SJSA1 (cell line): ENCODE measurements around the gene ST8SIA2. TPM values are rescaled to one million over a fixed set of nuclear protein-coding genes. Genes with fewer than 3 reads are reported as not detected.

Experiments
- DNase-seq, 2 experiments: peaks; one replicate each; pipeline ENCODE4 v3.0.0-alpha.2; 2015 to 2020; ENCODE audit warnings: low spot score in 2 of 2, low read depth in 1 of 2
- H3K27ac ChIP-seq: fragments of 250-450 bp; sonication (Bioruptor Pico); 2 replicates; pipeline ENCODE4 v1.5.1; 2020; ENCODE audit warnings: mild to moderate bottlenecking, moderate library complexity
- H3K27me3 ChIP-seq: fragments of 250-450 bp; sonication (Bioruptor Pico); replicated peaks from 2 replicates; pipeline ENCODE4 v1.5.1; 2020; ENCODE audit warnings: mild to moderate bottlenecking, moderate library complexity
- H3K36me3 ChIP-seq: fragments of 250-450 bp; sonication (Bioruptor Pico); 2 replicates; pipeline ENCODE4 v1.5.1; 2020; ENCODE audit warnings: mild to moderate bottlenecking
- H3K4me1 ChIP-seq: fragments of 250-450 bp; sonication (Bioruptor Pico); replicated peaks from 2 replicates; pipeline ENCODE4 v1.6.1; 2021; ENCODE audit warnings: mild to moderate bottlenecking
- H3K4me3 ChIP-seq: fragments of 250-450 bp; sonication (Bioruptor Pico); 2 replicates; pipeline ENCODE4 v1.5.1; 2020; ENCODE audit warnings: mild to moderate bottlenecking
- H3K9me3 ChIP-seq: fragments of 250-450 bp; sonication (Bioruptor Pico); replicated peaks from 2 replicates; pipeline ENCODE4 v1.5.1; 2020; ENCODE audit warnings: mild to moderate bottlenecking
- total RNA-seq: library from RNA; depleted of rRNA; stranded (reverse); fragments of >200 nt; shearing (Covaris generic); gene quantifications from 2 replicates; pipeline ENCODE4 v1.2.3, GENCODE V29; 2014

ST8SIA2 gene
- total RNA-seq, 1 experiment from 2014 or later: 5.7 TPM

- H3K27me3 ChIP-seq: no peaks in the 10 kb centered on the region
Measured at GRCh38 chr15:92407321-92407720, 13.6 kb downstream of the ST8SIA2 start.

DNA sequence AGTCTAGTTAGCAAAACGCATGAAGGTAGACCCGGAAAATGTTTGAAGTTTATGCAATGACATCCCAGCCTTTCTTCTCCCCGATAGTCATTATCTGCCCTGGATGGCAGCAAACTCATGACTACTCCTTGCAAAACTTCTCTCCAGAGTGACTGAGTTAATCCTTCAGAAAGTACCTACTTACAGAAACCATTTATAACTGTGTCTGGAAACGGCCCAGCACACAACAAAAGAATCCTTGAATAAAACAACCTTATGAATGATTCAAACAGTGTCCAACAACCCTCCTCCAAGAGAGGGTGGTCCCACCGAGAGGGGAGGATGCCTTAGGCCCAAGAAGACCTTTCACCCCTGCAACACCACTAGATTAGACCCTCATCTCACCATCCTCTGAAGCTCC, 14.2 kb downstream of the ST8SIA2 start:
- no peaks in the 10 kb centered on the region for H3K27me3 ChIP-seq
- no peaks in the 10 kb centered on the region for H3K36me3 ChIP-seq
- H3K4me1 ChIP-seq: peaks cover 8% of the 10 kb centered on the region
- no peak overlapping the region for H3K27ac ChIP-seq
- no peak overlapping the region for H3K4me3 ChIP-seq
- H3K9me3 ChIP-seq: no peaks in the 10 kb centered on the region
- DNase-seq: no peak

More at GRCh38 chr15:92407321-92407720, 13.6 kb downstream of the ST8SIA2 start:
- H3K4me1 ChIP-seq: peaks cover 8% of the 10 kb centered on the region
- no peak overlapping the region for H3K27ac ChIP-seq
- H3K4me3 ChIP-seq: no peak overlapping the region
- H3K36me3 ChIP-seq: no peaks in the 10 kb centered on the region
- H3K9me3 ChIP-seq: no peaks in the 10 kb centered on the region
- DNase-seq: no peak

- Histone ChIP-seq H3K4me1 (peaks cover 18% of the 10 kb centered on the region), H3K27me3 (no peaks in the 10 kb centered on the region), H3K36me3 (no peaks in the 10 kb centered on the region), H3K27ac (no peak overlapping the region), H3K9me3 (no peaks in the 10 kb centered on the region), H3K4me3 (no peak overlapping the region)
- no peak for DNase-seq
Measured at GRCh38 chr15:92409006-92409405, 15.3 kb downstream of the ST8SIA2 start.

DNA sequence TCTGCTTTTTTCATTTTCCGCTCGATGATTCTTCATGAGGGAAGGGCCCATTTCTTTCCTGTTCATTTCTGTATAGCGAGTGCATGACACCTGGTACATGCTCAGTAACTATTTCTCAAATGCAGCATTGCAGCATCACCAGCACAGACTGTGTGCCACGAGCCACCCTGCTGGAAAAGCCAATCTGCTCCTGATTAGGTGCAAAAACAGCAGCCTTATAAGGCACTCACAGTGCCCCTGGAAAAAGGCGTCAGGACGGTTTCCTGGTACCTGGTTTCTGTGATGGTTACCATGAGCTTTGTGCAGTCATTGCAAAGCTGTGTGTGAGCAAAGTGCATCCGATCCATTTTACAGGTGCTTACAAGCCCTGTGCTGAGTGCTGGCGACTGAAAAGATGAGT, 15.8 kb downstream of the ST8SIA2 start:
- DNase-seq: no peak

DNA sequence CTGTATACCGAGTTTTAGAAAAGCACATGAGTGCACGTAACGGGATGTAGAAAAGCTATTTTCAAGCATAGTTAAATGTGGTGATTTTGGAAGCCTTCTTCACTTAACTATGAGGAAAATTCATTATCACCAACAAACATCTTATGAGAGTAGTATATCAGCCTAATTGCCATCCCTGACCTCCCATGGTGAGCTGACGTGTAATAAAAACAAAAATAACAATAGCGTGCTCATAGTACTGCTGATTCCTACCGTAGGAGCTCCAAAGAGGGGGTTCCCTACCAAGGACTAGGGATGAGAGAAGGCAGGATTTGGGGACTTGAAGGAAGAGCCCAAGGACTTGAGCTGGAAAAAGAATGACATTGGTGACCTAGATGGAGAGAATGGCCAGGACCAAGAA, 16.9 kb downstream of the ST8SIA2 start:
- H3K36me3 ChIP-seq: no peaks in the 10 kb centered on the region; the same call in 1 of the 2 replicates
- H3K9me3 ChIP-seq: no peaks in the 10 kb centered on the region
- no peak for DNase-seq
- no peaks in the 10 kb centered on the region for H3K27me3 ChIP-seq
- H3K27ac ChIP-seq: no peak overlapping the region
- H3K4me3 ChIP-seq: no peak overlapping the region
- peaks cover 34% of the 10 kb centered on the region for H3K4me1 ChIP-seq

More for the DNA sequence above, 15.8 kb downstream of the ST8SIA2 start:
- H3K27me3 ChIP-seq: no peaks in the 10 kb centered on the region
- H3K27ac ChIP-seq: no peak overlapping the region
- no peaks in the 10 kb centered on the region for H3K9me3 ChIP-seq
- H3K4me1 ChIP-seq: peaks cover 23% of the 10 kb centered on the region
- no peaks in the 10 kb centered on the region; the same call in 1 of the 2 replicates for H3K36me3 ChIP-seq
- no peak overlapping the region for H3K4me3 ChIP-seq

- Histone ChIP-seq H3K36me3 (no peaks in the 10 kb centered on the region; the same call in 1 of the 2 replicates), H3K27ac (no peak overlapping the region), H3K27me3 (no peaks in the 10 kb centered on the region), H3K4me3 (no peak overlapping the region), H3K4me1 (peaks cover 41% of the 10 kb centered on the region), H3K9me3 (no peaks in the 10 kb centered on the region)
- no peak for DNase-seq
Measured at GRCh38 chr15:92411256-92411655, 17.6 kb downstream of the ST8SIA2 start.

DNA sequence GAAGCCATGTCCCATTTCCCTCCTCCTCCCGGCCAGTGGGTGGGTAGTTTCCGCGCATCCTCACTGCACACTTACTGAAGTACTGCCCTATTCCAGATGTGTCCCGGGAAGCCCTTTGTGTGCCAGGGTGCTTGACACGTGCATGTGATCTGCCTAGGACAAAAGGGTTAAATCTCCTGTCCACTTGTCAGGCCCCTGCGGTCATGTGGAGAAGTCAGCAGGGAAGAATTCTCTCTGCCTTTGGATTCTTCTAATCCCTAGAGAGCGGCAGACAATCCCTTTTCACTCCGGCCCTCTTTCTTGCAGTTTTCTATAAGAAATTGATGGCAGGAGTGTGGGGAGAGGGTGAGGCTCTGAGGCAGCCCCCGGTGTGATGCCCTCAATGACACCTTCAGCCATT, 19.8 kb downstream of the ST8SIA2 start:
- Histone ChIP-seq H3K36me3 (no peaks in the 10 kb centered on the region; the same call in 1 of the 2 replicates), H3K9me3 (no peaks in the 10 kb centered on the region), H3K4me1 (peaks cover 60% of the 10 kb centered on the region), H3K27me3 (no peaks in the 10 kb centered on the region), H3K4me3 (no peak overlapping the region), H3K27ac (no peak overlapping the region)
- no peak for DNase-seq

DNA sequence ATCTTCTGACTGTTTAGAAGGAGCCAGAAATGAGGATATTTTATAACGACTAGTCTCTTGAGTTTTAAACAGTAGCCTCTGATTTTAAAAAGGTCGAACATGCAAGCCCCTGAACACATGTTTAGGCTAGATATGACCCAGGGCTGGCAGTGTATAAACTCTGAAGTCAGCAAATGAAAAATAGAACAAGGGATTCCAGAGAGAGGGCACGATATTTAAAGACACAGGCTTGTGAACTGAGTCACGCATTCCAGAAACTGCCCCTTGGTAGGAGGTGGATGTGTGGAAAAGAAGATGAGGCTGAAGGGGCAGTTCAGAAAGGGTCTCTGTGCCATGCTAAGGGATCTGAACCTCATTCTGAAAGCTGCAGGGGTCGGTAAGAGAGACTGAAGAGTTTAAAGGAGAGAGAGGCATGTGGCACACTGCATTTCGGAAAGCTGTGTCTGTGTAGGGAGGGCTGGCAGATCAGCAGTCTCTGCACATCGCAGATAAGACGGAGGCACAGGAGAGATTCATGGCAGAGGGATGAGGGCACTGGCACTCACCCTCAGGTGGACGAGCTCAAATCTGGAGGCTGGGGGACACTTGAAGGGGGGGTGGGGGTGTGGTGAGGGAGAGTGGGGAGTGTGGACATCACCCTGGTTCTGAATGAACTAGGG, 22.1 kb downstream of the ST8SIA2 start:
- Histone ChIP-seq H3K4me3 (no peak overlapping the region), H3K9me3 (no peaks in the 10 kb centered on the region), H3K4me1 (peaks cover 53% of the 10 kb centered on the region), H3K36me3 (no peaks in the 10 kb centered on the region; the same call in 1 of the 2 replicates), H3K27me3 (no peaks in the 10 kb centered on the region), H3K27ac (peak overlapping the region; percentile 26)
- peak in 1 of 2 experiments; percentile 37 for DNase-seq

DNA sequence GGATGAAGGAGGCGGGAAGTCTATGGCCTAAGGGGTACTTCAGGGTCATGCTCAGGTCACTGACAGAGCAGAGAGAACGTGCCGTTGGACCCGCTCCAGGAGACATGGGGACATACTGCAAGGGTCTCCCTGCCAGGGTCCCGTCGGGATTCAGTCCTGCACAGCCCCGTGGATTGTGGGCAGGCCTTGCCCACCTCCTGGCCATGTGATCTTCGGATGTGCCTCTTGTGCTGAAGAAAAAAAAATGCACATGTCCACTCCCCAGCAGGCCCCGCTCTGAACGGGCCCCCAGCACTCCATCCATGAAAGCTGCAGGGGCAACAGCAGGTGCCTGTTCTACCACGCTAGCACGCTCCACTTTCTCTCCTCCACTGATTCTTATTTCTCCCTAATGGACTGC, 22.9 kb downstream of the ST8SIA2 start:
- DNase-seq: no peak
- H3K27me3 ChIP-seq: no peaks in the 10 kb centered on the region
- 0 out of 2 replicates have a peak overlapping the region, but pooled peaks have one; percentile 31 for H3K27ac ChIP-seq
- peaks cover 55% of the 10 kb centered on the region for H3K4me1 ChIP-seq
- no peaks in the 10 kb centered on the region for H3K9me3 ChIP-seq
- H3K36me3 ChIP-seq: no peaks in the 10 kb centered on the region; the same call in 1 of the 2 replicates
- H3K4me3 ChIP-seq: no peak overlapping the region

GRCh38 chr15:92417716-92418115, 24.0 kb downstream of the ST8SIA2 start:
- no peaks in the 10 kb centered on the region; the same call in 1 of the 2 replicates for H3K36me3 ChIP-seq
- H3K27me3 ChIP-seq: no peaks in the 10 kb centered on the region
- no peaks in the 10 kb centered on the region for H3K9me3 ChIP-seq
- peaks cover 66% of the 10 kb centered on the region for H3K4me1 ChIP-seq
- no peak overlapping the region for H3K4me3 ChIP-seq
- DNase-seq: no peak
- peak overlapping the region; percentile 31 for H3K27ac ChIP-seq

- Histone ChIP-seq H3K4me3 (no peak overlapping the region), H3K9me3 (no peaks in the 10 kb centered on the region), H3K27me3 (no peaks in the 10 kb centered on the region), H3K36me3 (no peaks in the 10 kb centered on the region; the same call in 1 of the 2 replicates), H3K27ac (no peak overlapping the region), H3K4me1 (peaks cover 57% of the 10 kb centered on the region)
- no peak for DNase-seq
Measured at GRCh38 chr15:92418864-92419263, 25.2 kb downstream of the ST8SIA2 start.

DNA sequence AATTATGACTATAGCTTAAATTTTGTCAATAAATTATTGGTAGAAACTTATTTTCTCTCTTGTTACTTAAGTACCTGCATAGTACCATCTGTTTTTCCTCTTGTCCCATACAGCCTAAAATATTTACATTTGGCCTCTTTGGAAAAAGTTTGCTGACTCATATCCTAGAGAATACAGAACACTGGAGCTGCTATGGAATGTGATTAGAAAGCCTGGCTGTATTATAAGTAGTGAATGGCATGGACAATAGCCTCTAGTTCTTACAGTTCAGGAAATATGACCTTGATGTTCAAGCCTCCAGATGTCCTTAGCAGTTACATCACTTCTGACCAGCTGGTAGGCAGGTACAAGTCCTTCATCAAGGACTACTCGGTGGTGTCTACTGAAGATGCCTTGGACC, 28.3 kb downstream of the ST8SIA2 start:
- Histone ChIP-seq H3K4me1 (peaks cover 26% of the 10 kb centered on the region), H3K4me3 (no peak overlapping the region), H3K36me3 (no peaks in the 10 kb centered on the region), H3K9me3 (no peaks in the 10 kb centered on the region), H3K27me3 (no peaks in the 10 kb centered on the region), H3K27ac (no peak overlapping the region)
- peak in 1 of 2 experiments; percentile 46 for DNase-seq

- Histone ChIP-seq H3K4me3 (no peak overlapping the region), H3K4me1 (peaks cover 35% of the 10 kb centered on the region), H3K9me3 (no peaks in the 10 kb centered on the region), H3K27me3 (no peaks in the 10 kb centered on the region), H3K36me3 (no peaks in the 10 kb centered on the region), H3K27ac (no peak overlapping the region)
- DNase-seq: no peak
Measured at GRCh38 chr15:92425578-92426225, 32.0 kb downstream of the ST8SIA2 start.

- H3K9me3 ChIP-seq: no peaks in the 10 kb centered on the region
- peaks cover 24% of the 10 kb centered on the region for H3K4me1 ChIP-seq
- H3K27ac ChIP-seq: 0 out of 2 replicates have a peak overlapping the region, but pooled peaks have one; percentile 6
- no peaks in the 10 kb centered on the region for H3K36me3 ChIP-seq
- H3K27me3 ChIP-seq: no peaks in the 10 kb centered on the region
- no peak overlapping the region for H3K4me3 ChIP-seq
- DNase-seq: peak; percentile 75
Measured at GRCh38 chr15:92429378-92430068, 35.8 kb downstream of the ST8SIA2 start.
